ENCODE measurements around the gene ENTREP1.
"Not testable (repeated sequence)": the region's sequence is repeated elsewhere in the genome, so short reads cannot be mapped to it uniquely, and the experiment has no call there.

ENTREP1 gene

DNA sequence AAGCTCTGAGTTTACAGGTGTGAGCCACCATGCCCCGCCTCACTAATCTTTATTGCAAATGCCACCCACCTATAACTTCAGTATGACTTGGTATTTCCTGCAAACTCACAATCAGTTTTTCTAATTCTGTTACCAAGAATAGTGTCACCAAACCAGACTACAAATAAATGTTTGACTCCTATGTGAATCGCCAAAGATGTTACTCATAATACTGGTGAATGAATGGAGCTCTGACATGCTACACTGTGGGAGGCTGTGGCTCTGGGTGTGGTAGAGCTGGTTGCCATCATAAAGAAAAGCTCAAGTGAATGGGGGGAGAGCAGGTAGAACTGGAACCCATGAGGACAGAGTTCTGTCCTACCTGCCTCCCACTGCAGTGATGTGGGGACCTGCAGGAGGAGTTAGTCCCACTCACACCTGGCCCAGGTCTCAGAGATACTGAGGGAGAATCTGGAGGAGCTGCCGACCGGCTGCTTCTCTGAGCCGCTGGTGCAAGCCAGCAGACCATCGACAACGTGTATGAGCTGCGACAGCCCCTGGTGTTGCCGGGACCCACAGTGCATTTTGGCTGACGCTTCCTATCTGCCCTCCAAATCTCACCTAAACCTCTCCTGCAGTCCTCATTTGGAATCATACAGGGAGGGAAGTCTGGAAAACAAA, 95.7 kb downstream of the ENTREP1 start:
- DNase-seq: no peak

DNA sequence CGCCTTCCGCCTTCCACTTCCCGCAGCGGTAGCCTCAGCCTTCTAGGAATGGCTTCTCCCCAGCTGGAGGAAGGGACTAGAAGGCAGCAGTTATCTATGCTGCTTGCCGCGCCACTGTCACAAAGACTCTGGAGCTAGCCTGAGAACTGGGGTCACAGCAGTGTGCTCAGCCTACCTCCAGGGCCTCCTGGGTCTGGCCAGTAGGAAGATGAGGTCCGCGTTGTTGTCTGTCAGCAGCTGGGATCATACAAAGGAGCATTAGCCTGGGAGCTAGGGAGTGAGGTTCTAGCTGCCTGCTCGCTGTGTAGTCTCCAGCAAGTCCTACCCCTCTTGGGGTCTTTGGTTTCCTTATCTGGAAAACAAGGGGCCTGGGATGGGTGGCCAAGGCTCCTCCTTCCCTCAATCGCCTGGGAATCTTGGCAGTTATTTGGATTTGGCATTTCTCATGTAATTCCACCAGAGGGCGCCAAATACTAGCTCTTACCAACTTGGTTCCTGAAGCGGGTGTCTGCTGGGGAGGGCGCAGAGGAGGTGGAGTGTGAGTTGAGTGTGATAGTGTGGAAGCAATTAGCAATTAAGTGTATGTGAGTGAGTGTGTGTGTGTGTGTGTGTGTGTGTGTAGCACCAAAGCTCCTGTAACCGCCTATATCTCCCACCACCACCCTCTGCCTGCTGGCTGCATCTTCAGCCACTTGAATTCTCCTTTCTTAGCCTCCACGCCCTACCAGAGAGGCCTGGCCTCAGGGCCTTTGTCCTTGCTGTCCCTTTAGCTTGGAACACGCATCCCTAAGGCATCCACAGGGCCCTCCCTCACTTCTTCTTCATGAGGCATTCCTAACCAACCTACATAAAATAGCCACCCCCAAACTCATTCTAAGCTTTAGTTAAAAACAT, 97.1 kb downstream of the ENTREP1 start:
- peak; percentile 54 to 90 (median 69) for DNase-seq

DNA sequence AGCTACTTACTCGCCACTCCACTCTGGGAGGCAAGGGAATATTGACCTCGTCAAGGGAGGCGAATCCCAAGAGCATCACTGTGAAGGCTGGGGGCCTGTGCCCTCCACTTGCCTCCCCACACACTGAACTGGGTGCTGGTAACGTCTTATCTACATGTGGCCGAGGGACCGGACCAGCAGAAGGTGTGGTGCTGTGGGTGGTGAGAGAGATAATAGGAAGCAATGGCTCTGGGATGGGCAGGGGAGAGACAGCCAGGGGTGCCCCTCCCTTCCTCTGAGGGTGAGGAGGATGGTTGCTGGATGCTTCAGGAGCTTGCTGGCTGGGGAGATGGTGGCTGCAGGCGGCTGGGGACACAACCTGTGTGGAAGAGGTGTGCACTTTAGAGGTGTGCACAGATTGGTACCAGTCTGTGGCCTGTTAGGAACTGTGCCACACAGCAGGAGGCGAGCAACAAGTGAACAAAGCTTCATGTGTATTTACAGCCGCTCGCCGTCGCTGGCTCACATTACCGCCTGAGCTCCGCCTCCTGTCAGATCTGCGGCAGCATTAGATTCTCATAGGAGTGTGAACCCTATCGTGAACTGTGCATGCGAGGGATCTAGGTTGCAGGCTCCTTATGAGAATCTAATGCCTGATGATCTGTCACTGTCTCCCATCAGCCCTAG, 100.3 kb downstream of the ENTREP1 start:
- DNase-seq: peak in 1 of 3 experiments; percentile 18

DNA sequence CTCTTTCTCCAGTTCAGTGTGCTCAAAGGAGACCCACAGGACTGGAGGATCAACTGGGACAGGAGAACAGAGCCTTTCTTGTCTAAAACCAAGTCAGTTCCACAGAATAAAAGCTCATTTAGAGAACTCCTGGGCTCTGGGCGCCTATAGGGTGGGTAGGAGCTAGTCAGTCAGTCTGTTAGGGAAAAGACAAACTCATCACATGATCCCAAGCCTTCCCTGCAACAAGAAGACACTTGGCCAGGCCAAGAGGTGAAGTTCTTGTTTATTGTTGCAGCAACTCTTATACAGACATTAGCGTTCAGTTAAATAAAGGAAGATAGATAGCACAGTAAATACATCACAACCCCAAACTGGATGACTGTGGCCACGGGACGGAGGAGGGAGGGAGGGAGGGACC, 102.3 kb downstream of the ENTREP1 start:
- DNase-seq: no peak

GRCh38 chr9:69428017-69428785, 103.2 kb downstream of the ENTREP1 start:
- DNase-seq: no peak

DNA sequence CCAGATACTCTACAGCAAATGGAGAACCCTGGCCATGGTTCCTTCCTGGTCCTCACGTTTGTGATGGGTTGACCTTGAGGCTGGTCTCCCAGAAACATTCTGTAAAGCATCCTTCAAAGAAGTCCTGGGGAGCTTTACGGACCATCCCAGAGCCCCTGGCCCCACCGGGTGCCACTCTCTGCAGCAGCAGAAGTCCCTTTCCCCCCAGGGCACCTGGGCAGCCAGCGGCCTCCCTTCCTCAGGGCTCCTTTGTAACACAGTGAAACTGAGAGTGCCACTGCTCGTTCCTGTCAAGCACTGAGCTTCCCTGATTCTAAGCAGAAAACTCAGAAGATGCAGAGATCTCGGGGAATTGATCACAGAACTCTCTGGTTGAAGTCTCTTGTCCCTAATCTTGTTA, 104.3 kb downstream of the ENTREP1 start:
- no peak for DNase-seq

- DNase-seq: no peak
Measured at GRCh38 chr9:69430206-69430605, 105.2 kb downstream of the ENTREP1 start.

DNA sequence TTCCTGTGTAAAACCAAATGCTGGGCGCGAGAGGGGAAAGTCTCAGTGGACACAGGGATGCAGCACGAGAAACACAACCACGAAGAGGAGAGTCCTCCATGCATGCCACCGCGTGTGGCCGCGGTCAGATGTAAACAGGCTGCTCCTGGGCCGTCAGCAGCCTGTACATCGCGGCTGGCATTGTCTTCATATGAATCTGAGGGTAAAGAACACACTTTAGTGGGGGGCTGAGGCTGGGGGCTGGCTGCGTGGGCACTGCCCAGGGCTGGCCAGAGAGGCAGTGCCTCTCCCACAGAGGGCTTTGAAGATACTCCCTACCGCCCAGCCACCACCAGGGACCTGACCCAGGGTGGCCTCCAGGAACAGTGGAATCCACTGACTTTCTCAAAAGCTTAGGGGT, 106.2 kb downstream of the ENTREP1 start:
- DNase-seq: no peak

GRCh38 chr9:69431777-69432176, 106.8 kb downstream of the ENTREP1 start:
- no peak for DNase-seq

DNA sequence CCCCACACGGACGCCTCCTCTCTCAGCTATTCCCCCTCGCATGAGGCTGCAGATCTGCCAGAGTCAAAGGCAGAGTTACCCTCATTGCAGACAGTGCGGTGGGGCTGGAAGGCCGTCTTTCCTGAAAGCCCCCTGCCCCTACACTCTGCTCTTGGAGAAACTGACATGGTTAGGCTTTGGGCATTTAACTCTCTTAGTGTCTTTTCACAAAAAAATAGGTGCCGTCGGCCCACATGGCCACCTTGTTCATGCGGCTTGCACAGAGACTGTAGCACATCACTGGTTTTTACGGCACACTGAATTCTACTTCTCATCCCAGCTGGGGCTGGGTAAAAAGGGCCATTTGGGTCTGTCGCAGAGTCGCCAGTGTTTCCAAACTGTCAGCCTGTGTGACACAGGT, 107.6 kb downstream of the ENTREP1 start:
- DNase-seq: no peak

GRCh38 chr9:69433392-69433791, 108.4 kb downstream of the ENTREP1 start:
- no peak for DNase-seq

DNA sequence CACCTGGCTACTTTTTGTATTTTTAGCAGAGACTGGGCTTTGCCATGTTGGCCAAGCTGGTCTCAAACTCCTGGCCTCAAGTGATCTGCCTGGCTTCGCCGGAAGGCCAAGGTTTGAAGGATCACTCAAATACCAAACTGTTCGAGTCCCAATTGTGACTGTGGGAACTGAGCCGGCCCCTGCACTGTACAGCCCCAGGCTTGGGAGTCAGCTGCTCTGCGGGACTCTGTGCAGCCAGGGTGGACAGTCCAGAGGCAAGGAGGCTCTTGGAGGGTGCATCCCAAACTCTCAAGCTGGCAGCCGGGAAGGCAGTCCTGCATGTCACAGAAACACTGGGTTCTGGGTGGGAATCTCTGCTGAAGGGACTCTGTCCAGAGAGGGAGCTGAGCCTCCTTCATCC, 109.0 kb downstream of the ENTREP1 start:
- DNase-seq: no peak

- not testable (repeated sequence) for DNase-seq
Measured at GRCh38 chr9:69439654-69440053, 114.6 kb downstream of the ENTREP1 start.

DNA sequence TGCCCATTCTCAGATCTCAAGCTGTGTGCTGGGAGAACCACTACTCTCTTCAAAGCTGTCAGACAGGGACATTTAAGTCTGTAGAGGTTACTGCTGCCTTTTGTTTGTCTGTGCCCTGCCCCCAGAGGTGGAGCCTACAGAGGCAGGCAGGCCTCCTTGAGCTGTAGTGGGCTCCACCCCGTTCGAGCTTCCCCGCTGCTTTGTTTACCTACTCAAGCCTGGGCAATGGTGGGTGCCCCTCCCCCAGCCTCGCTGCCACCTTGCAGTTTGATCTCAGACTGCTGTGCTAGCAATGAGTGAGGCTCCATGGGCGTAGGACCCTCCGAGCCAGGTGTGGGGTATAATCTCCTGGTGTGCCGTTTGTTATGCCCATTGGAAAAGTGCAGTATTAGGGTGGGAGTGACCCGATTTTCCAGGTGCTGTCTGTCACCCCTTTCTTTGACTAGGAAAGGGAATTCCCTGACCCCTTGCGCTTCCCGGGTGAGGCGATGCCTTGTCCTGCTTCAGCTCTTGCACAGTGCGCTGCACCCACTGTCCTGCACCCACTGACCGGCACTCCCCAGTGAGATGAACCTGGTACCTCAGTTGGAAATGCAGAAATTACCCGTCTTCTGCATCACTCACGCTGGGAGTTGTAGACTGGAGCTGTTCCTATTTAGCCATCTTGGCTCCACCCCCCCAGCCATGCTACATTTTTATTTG, 115.4 kb downstream of the ENTREP1 start:
- DNase-seq: peak in 2 of 3 experiments; percentile 5 to 54
